B cell (primary cell): ENCODE measurements around the gene VPS54. TPM values are rescaled to one million over a fixed set of nuclear protein-coding genes. Genes with fewer than 3 reads are reported as not detected.

Experiments
- ATAC-seq: fragments of 200-7000 bp; cut with Tn5 transposase; one replicate; pipeline ENCODE4 v1.10.0; 2021; ENCODE audit warnings: low read depth, mild to moderate bottlenecking, moderate number of reproducible peaks, moderate library complexity
- CTCF ChIA-PET: fragments of 350-600 bp; sonication (Branson Sonifier 250); formaldehyde crosslinking; loops from one replicate; lab custom pipeline; 2021; ENCODE audit warnings: antibody characterized with exemption, inconsistent platforms; lab: Charles Lee
- POLR2A ChIA-PET: fragments of 350-600 bp; sonication (Branson Sonifier 250); formaldehyde crosslinking; loops from one replicate; lab custom pipeline; 2021; ENCODE audit warnings: antibody characterized with exemption; lab: Charles Lee
- DNase-seq: peaks from one replicate; pipeline ENCODE4 v3.0.0; 2013
- H2AFZ ChIP-seq: 2 replicates; pipeline ENCODE4 v1.6.1; 2012; ENCODE audit warnings: mild to moderate bottlenecking, low read depth, low read length; ENCODE audit not compliant: insufficient read depth, poor library complexity, severe bottlenecking
- H3K27ac ChIP-seq, 2 donors: 1 replicate in 1 of 2; 2 replicates in 1 of 2; pipeline ENCODE4 v1.5.1; 2012 to 2013; ENCODE audit warnings: low read length in 2 of 2, mild to moderate bottlenecking in 2 of 2, moderate library complexity in 1 of 2
- H3K27me3 ChIP-seq, 4 experiments: fragments of 200-600 bp in 1 of 4; sonication (generic) in 1 of 4; replicated peaks in 1 of 4; 1 replicate in 2 of 4; 2 replicates in 2 of 4; pipeline versions ENCODE4 v1.6.1 to v1.7.0; 2013 to 2016; ENCODE audit warnings: low read length in 3 of 4, mild to moderate bottlenecking in 2 of 4, mixed read lengths in 1 of 4, moderate library complexity in 1 of 4; ENCODE audit not compliant: insufficient read depth in 4 of 4, control insufficient read depth in 3 of 4; ENCODE audit errors: control extremely low read depth in 1 of 4
- H3K36me3 ChIP-seq, 2 experiments: replicated peaks in 1 of 2; 1 replicate in 1 of 2; 2 replicates in 1 of 2; pipeline versions ENCODE4 v1.6.1 to v1.7.1; 2013; ENCODE audit warnings: low read length in 1 of 2; ENCODE audit not compliant: insufficient read depth in 2 of 2, control insufficient read depth in 1 of 2; ENCODE audit errors: control extremely low read depth in 1 of 2, extremely low read depth in 1 of 2
- H3K4me1 ChIP-seq, 2 donors: fragments of 200-600 bp in 1 of 2; sonication (generic) in 1 of 2; 1 replicate in 1 of 2; 2 replicates in 1 of 2; pipeline versions ENCODE4 v1.5.1 to v1.6.1; 2013 to 2017; ENCODE audit warnings: low read length in 2 of 2; ENCODE audit not compliant: control insufficient read depth in 2 of 2, insufficient read depth in 2 of 2
- H3K4me2 ChIP-seq: replicated peaks from 2 replicates; pipeline ENCODE3; 2012; ENCODE audit warnings: mild to moderate bottlenecking, low read depth, low read length; ENCODE audit not compliant: poor library complexity, severe bottlenecking
- H3K4me3 ChIP-seq, 5 experiments: fragments of 200-600 bp in 1 of 5; sonication (generic) in 1 of 5; 1 replicate in 3 of 5; 2 replicates in 2 of 5; pipeline versions ENCODE4 v1.5.1 to v1.7.0; 2011 to 2016; ENCODE audit warnings: low read length in 4 of 5, mild to moderate bottlenecking in 4 of 5, low read depth in 2 of 5, control low read depth in 1 of 5, moderate library complexity in 1 of 5; ENCODE audit not compliant: insufficient read depth in 1 of 5; ENCODE audit errors: control extremely low read depth in 1 of 5, extremely low read depth in 1 of 5
- H3K79me2 ChIP-seq: fragments of 200-600 bp; sonication (generic); one replicate; pipeline ENCODE4 v1.6.0; 2016; ENCODE audit warnings: low read length; ENCODE audit not compliant: control insufficient read depth, insufficient read depth
- H3K9ac ChIP-seq: fragments of 200-600 bp; sonication (generic); 2 replicates; pipeline ENCODE4 v1.6.1; 2017; ENCODE audit warnings: mild to moderate bottlenecking, low read length, moderate library complexity
- H3K9me3 ChIP-seq, 3 donors: one replicate each; pipeline versions ENCODE4 v1.6.1 to v1.7.1; 2013; ENCODE audit warnings: low read length in 2 of 3; ENCODE audit not compliant: control insufficient read depth in 2 of 3, insufficient read depth in 1 of 3; ENCODE audit errors: control extremely low read depth in 1 of 3
- H4K20me1 ChIP-seq: 2 replicates; pipeline ENCODE4 v1.6.0; 2012; ENCODE audit warnings: mild to moderate bottlenecking, low read length; ENCODE audit not compliant: insufficient read depth, control insufficient read depth, poor library complexity, severe bottlenecking
- H3K27ac Mint-ChIP-seq: one replicate; pipeline ENCODE4 v1.8.0; 2021; ENCODE audit warnings: mixed read lengths
- H3K27me3 Mint-ChIP-seq: one replicate; pipeline ENCODE4 v1.8.0; 2021; ENCODE audit warnings: mixed read lengths
- H3K4me1 Mint-ChIP-seq: one replicate; pipeline ENCODE4 v1.8.0; 2021; ENCODE audit warnings: mixed read lengths
- H3K4me3 Mint-ChIP-seq: one replicate; pipeline ENCODE4 v1.8.0; 2021; ENCODE audit warnings: mixed read lengths
- H3K9me3 Mint-ChIP-seq: one replicate; pipeline ENCODE4 v1.8.0; 2022; ENCODE audit warnings: mixed read lengths; ENCODE audit not compliant: insufficient read depth
- EZH2 ChIP-seq: IDR thresholded peaks from 2 replicates; pipeline ENCODE4 v1.6.1; 2012; ENCODE audit warnings: borderline replicate concordance, low read depth, mild to moderate bottlenecking, moderate library complexity, low read length; ENCODE audit not compliant: insufficient read depth, poor library complexity, severe bottlenecking
- WGBS: methylation state at CpG from one replicate; pipeline ENCODE4 v1.1.5; 2013; ENCODE audit warnings: missing lambda C conversion rate; ENCODE audit not compliant: insufficient coverage; 5-methylcytosine and 5-hydroxymethylcytosine counted together
- intact Hi-C: fragments of 100-400 bp; cut with micrococcal nuclease; formaldehyde crosslinking; loops from one replicate; pipeline ENCODE4 v1.10.0; 2022
- polyA plus RNA-seq: library from polyadenylated mRNA; depleted of rRNA; stranded (reverse); fragments of >200 nt; gene quantifications from 2 replicates; pipeline ENCODE4 v1.2.3, GENCODE V29; 2012
- total RNA-seq, 2 donors: library from RNA; stranded (reverse); fragments of 120-200 nt in 1 of 2; gene quantifications; 1 replicate in 1 of 2; 2 replicates in 1 of 2; pipeline versions ENCODE4 v1.2.3 to v1.2.4, GENCODE V29; 2013 to 2022
- TF ChIP-seq, protein P1 (sequence below): fragments of 200-600 bp; IDR thresholded peaks from one replicate; pipeline ENCODE4 v1.8.0; 2022; ENCODE audit warnings: antibody characterized with exemption, mild to moderate bottlenecking

Gene VPS54
- total and polyA plus RNA-seq, 2 donors (not counting 1 experiment from before 2014, with no cell fraction given), result 6.2 to 13.2 TPM

DNA sequence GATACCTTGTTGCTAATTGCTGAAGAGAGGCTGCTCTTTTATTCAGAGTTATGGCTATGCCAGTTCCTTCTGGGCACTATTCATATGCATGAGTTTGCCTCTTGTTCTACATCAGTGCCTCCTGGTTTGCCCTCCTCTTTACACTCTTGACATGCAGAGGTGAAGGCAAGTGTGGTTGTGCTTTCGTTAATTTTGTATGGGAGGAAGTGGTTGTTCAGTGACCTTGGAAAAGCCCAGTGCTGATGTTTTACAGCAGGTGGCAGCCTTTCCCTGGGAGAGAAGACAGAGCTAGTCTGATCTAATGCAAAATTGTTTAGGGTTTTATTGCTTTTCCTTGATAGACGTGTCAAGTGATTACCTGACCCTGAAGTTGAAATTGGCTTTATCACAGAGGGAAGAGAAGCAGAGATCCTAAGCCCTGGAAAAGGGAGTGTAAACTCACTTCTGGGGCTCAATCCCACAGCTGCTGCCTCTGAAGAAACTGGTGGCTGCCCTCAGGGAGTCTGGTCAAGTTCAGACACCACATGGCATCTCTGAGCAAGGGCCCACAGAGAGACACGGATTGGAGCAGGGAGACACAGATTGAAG is 30.5 kb upstream of the VPS54 start:
- Mint-ChIP-seq H3K9me3 (no peaks in the 10 kb centered on the region), H3K4me3 (no peak overlapping the region), H3K27ac (peak overlapping the region; percentile 51), H3K27me3 (no peaks in the 10 kb centered on the region), H3K4me1 (peaks cover 19% of the 10 kb centered on the region)
- intact Hi-C loops, result loop anchor here (1.0 to 5.0 kb wide), 7 partner anchors 43 to 824 kb away; no protein-coding TSS in a partner anchor
- no peak overlapping the region for H3K9ac ChIP-seq
- H4K20me1 ChIP-seq, result no peaks in the 10 kb centered on the region
- CTCF ChIA-PET, result interaction anchor here (0.6 to 13.5 kb wide), 39 partner anchors 9 to 819 kb away, joined by 3 to 612 read pairs (median 4); no protein-coding TSS in a partner anchor
- H3K79me2 ChIP-seq, result no peaks in the 10 kb centered on the region
- H3K4me3 ChIP-seq, result no peak overlapping the region
- POLR2A ChIA-PET, result interaction anchor here (0.6 to 3.0 kb wide), 3 partner anchors 13 to 281 kb away, joined by 3 to 30 read pairs (median 9); no protein-coding TSS in a partner anchor
- 0% methylated on average over 2 of the region's 3 CpGs for whole genome bisulfite sequencing
- no peak overlapping the region for H3K27ac ChIP-seq
- ATAC-seq (peak; percentile 94), DNase-seq (peak; percentile 83)
- no peak for TF ChIP-seq EZH2
- TF ChIP-seq, protein P1, sequence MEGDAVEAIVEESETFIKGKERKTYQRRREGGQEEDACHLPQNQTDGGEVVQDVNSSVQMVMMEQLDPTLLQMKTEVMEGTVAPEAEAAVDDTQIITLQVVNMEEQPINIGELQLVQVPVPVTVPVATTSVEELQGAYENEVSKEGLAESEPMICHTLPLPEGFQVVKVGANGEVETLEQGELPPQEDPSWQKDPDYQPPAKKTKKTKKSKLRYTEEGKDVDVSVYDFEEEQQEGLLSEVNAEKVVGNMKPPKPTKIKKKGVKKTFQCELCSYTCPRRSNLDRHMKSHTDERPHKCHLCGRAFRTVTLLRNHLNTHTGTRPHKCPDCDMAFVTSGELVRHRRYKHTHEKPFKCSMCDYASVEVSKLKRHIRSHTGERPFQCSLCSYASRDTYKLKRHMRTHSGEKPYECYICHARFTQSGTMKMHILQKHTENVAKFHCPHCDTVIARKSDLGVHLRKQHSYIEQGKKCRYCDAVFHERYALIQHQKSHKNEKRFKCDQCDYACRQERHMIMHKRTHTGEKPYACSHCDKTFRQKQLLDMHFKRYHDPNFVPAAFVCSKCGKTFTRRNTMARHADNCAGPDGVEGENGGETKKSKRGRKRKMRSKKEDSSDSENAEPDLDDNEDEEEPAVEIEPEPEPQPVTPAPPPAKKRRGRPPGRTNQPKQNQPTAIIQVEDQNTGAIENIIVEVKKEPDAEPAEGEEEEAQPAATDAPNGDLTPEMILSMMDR, result peak; percentile 84
- peak overlapping the region; percentile 38 for H2AFZ ChIP-seq
- H3K4me2 ChIP-seq, result peak overlapping the region; percentile 15
- H3K9me3 ChIP-seq, result no peaks in the 10 kb centered on the region
- peaks cover 10 to 12% of the 10 kb centered on the region in 2 donors for H3K4me1 ChIP-seq
- H3K27me3 ChIP-seq, result no peaks in the 10 kb centered on the region
- H3K36me3 ChIP-seq, result no peaks in the 10 kb centered on the region

GRCh38 chr2:64045938-64046337 is 26.7 kb upstream of the VPS54 start:
- intact Hi-C loops, result loop anchor here (5.0 kb wide), 2 partner anchors 46 to 216 kb away; no protein-coding TSS in a partner anchor
- no peak overlapping the region for H3K4me3 ChIP-seq
- H3K27me3 ChIP-seq, result no peaks in the 10 kb centered on the region
- Mint-ChIP-seq H3K4me3 (no peak overlapping the region), H3K4me1 (peaks cover 8% of the 10 kb centered on the region), H3K9me3 (no peaks in the 10 kb centered on the region), H3K27me3 (no peaks in the 10 kb centered on the region), H3K27ac (no peak overlapping the region)
- H4K20me1 ChIP-seq, result no peaks in the 10 kb centered on the region
- no peaks in the 10 kb centered on the region for H3K9me3 ChIP-seq
- no peaks in the 10 kb centered on the region for H3K79me2 ChIP-seq
- no peaks in the 10 kb centered on the region for H3K36me3 ChIP-seq
- no peak overlapping the region for H3K4me2 ChIP-seq
- DNase-seq (no peak), ATAC-seq (no peak)
- 97% methylated on average over 2 of the region's 2 CpGs for WGBS
- H2AFZ ChIP-seq, result no peak overlapping the region
- no peak overlapping the region for H3K27ac ChIP-seq
- no peak overlapping the region for H3K9ac ChIP-seq
- ChIA-PET CTCF (interaction anchor here (7.4 to 13.5 kb wide), 2 partner anchors 282 to 441 kb away, joined by 86 to 612 read pairs; no protein-coding TSS in a partner anchor), POLR2A (no interaction called here)
- TF ChIP-seq, protein P1, result no peak
- TF ChIP-seq EZH2, result no peak
- H3K4me1 ChIP-seq, result peaks cover 6 to 9% of the 10 kb centered on the region in 2 donors
